Lower leg skin (tissue), 4 donors: ENCODE results near the gene HCST. TPM values are rescaled to one million over a fixed set of nuclear protein-coding genes. Genes with fewer than 3 reads are reported as not detected.
A peak's percentile ranks its signal among the peaks of the same experiment; 100 is the strongest.
"Not testable (repeated sequence)": the region's sequence is repeated elsewhere in the genome, so short reads cannot be mapped to it uniquely, and the experiment has no call there.

Experiments
- DNase-seq, 2 donors: peaks; one replicate each; pipeline ENCODE4 v3.0.0-alpha.2; 2019; ENCODE audit warnings: low spot score in 2 of 2
- H3K4me3 ChIP-seq: fragments of 200-600 bp; sonication (generic); 2 replicates; pipeline ENCODE4 v1.5.1; 2017; ENCODE audit warnings: mild to moderate bottlenecking, low read depth; ENCODE audit not compliant: poor library complexity, severe bottlenecking
- CTCF ChIP-seq, 3 donors: fragments of 450-650 bp; IDR thresholded peaks; one replicate each; pipeline ENCODE4 v1.5.1; 2016; ENCODE audit warnings: antibody characterized with exemption in 3 of 3, mild to moderate bottlenecking in 3 of 3, moderate library complexity in 2 of 3
- POLR2A ChIP-seq, 2 donors: fragments of 450-650 bp; IDR thresholded peaks; one replicate each; pipeline ENCODE4 v1.6.1; 2016 to 2017; ENCODE audit warnings: antibody characterized with exemption in 2 of 2, mild to moderate bottlenecking in 1 of 2, moderate library complexity in 1 of 2
- WGBS, 2 donors: methylation state at CpG; one replicate each; pipeline ENCODE4 v1.1.5; 2018; 5-methylcytosine and 5-hydroxymethylcytosine counted together
- intact Hi-C: fragments of 100-400 bp; cut with DNase I; formaldehyde crosslinking; loops from one replicate; pipeline ENCODE4 v1.15.0; 2023; ENCODE audit warnings: low total_unique reads
- total RNA-seq, 4 donors: library from RNA; depleted of rRNA; stranded (reverse); fragments of >200 nt; gene quantifications; one replicate each; pipeline ENCODE4 v1.1.0, GENCODE V29; 2016

HCST gene
- total RNA-seq, 4 donors from 2014 or later, result 0.79 to 8.4 (median 4.4) TPM; not detected in 1

DNA sequence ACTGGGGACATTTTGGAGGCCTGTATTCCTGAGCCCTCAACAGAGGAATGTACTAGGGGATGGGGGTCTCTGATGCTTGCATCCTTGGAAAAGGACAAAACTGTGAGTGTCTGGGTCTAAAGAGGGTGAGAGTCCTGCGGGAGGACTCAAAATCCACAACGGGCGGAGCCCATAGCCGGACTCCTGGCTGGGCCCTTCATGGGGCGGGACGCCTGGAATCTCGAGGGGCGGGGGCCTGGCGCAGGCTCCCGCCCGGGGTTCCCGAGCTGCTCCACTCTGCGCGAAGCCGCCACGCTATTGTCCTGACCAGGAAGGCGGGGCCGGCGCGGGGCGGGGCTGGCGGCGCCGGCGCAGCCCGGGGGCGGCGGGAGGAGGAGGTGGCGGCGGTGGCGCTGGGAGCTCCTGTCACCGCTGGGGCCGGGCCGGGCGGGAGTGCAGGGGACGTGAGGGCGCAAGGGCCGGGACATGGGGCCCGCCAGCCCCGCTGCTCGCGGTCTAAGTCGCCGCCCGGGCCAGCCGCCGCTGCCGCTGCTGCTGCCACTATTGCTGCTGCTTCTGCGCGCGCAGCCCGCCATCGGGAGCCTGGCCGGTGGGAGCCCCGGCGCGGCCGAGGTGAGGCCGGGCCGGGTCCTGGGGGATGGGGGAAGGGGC lies 34.0 kb upstream of the HCST start, which contains the start of gene APLP1:
Gene APLP1, plus strand, starts transcription at position 403 of the 651 bp plus-strand sequence. Its CDS starts 63 bp downstream, at position 466.
- TF ChIP-seq POLR2A (IDR thresholded peaks at IDR 0.05) (no peak), CTCF (IDR thresholded peaks at IDR 0.05) (no peak)
- peak in 1 of 2 donors; percentile 25 for DNase-seq
- intact Hi-C loops, result no loop called here
- 0 to 2% methylated on average over 13 to 43 of the region's 60 CpGs for WGBS, 2 donors
- no peak within 1 kb of the TSS for H3K4me3 ChIP-seq

DNA sequence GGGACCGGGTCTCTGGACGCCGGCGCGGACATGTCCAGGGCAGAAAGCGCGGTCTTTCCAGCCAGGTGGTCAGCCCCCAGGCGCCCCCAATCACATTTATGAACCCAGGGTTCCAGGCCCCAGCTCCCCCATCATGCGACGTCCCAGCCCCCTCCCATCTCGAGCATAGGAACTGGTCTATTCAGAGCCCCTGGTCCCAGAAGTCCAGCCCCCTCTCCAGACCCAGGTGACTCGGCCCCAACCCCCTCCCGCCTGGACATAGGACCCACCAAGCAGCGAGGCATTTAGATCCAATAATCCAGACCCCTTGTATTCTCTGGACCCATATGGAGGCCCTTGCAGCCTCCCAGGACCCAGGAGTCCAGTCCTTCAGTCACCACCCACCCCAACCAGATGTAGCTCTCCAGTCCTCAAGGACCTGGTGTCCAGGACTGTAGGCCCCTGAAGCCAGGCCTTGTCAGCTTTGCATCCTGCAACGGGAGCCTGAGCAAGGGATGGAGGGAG lies 33.5 kb upstream of the HCST start:
- intact Hi-C loops, result no loop called here
- no peak overlapping the region for H3K4me3 ChIP-seq
- DNase-seq, result no peak
- TF ChIP-seq CTCF (IDR thresholded peaks at IDR 0.05) (no peak), POLR2A (IDR thresholded peaks at IDR 0.05) (no peak)
- WGBS, 2 donors, result 4 to 8% methylated on average over 4 to 12 of the region's 15 CpGs

DNA sequence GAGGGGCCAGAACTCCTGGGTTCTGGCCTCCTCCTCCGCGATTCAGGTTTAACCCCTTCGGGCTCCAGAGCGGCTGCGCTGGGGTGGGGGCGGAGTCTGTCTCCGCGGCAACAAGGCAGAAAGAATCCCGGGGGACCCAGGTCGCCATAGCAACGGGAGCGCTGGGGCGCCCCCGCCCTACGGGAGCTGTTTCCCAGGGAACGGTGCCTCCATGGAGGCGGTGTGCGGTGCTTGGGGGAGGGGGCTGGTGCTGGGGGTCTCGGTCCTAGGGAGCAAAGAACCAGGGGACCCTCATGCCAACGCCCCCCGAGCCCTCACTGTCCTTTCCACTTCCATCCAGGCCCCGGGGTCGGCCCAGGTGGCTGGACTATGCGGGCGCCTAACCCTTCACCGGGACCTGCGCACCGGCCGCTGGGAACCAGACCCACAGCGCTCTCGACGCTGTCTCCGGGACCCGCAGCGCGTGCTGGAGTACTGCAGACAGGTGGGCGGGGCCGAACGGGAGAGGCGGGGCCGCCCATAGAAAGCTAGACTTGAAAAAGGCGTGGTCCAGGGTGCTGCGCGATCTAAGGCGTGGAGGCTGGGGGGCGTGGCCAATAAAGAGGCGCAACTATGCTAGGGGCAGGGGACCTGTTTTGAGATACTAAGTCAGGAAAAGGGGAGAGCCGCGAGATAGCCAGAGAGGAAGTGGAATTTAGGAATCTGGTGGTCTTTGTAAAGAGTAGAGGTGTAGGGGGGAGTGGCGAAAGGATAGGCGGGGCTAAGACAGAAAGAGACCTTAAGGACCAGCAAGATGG lies 32.8 kb upstream of the HCST start:
- TF ChIP-seq POLR2A (IDR thresholded peaks at IDR 0.05) (no peak), CTCF (IDR thresholded peaks at IDR 0.05) (no peak)
- DNase-seq, result peak in 1 of 2 donors; percentile 29
- no peak overlapping the region for H3K4me3 ChIP-seq
- intact Hi-C loops, result no loop called here
- WGBS, 2 donors, result 1 to 2% methylated on average over 41 to 44 of the region's 51 CpGs

DNA sequence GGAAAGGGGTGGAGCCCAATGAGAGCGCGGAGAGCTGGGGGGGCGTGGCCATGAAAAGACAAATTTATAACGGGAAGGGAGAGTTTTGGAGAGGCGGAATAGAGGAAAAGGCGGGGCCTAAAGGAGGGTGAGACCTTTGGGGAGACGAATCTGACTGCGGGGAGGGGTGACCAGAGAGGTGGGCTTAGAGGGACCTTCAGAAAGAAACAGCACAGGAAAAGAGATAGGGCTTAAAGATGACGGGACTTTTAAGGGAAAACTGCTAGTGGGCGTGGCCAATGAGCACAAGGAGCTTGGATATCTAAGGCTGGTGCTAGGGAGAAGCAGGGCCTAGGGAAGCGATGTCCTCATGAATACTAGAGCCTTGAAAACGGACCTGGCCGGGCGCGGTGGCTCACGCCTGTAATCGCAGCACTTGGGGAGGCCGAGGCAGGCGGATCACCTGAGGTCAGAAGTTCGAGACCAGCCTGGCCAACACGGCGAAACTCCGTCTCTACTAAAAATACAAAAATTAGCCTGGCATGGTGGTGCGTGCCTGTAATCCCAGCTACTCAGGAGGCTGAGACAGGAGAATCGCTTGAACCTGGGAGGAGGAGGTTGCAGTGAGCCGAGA lies 32.1 kb upstream of the HCST start:
- intact Hi-C loops, DNase-seq, H3K4me3 ChIP-seq: not testable (repeated sequence)
- WGBS, 2 donors, result 41 to 42% methylated on average over 26 of the region's 26 CpGs

DNA sequence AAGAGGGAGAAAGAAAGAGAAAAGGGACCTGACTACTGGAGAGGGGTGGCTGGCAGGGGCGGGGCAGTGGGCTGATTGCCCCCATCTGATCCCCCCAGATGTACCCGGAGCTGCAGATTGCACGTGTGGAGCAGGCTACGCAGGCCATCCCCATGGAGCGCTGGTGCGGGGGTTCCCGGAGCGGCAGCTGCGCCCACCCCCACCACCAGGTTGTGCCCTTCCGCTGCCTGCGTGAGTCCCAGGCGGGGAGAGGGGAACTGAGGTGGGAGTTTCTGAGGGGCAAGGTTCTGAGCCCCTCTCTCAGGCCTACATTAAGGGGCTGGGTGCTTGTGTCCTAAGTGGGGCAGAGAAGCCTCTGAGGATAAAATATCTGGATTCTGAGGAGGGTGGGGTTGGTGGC lies 31.5 kb upstream of the HCST start:
- no peak overlapping the region for H3K4me3 ChIP-seq
- DNase-seq, result no peak
- TF ChIP-seq POLR2A (IDR thresholded peaks at IDR 0.05) (no peak), CTCF (IDR thresholded peaks at IDR 0.05) (no peak)
- WGBS, 2 donors, result 76% methylated on average over 12 of the region's 12 CpGs
- intact Hi-C loops, result no loop called here

DNA sequence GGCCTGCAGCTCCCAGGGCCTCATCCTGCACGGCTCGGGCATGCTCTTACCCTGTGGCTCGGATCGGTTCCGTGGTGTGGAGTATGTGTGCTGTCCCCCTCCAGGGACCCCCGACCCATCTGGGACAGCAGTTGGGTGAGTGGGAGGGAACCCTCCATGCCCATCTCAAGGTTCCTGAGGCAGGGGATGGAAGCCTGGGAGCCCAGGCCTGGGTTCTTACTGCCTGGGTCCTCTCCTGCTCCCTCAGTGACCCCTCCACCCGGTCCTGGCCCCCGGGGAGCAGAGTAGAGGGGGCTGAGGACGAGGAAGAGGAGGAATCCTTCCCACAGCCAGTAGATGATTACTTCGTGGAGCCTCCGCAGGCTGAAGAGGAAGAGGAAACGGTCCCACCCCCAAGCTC lies 30.7 kb upstream of the HCST start:
- intact Hi-C loops, result no loop called here
- DNase-seq, result no peak
- 85 to 86% methylated on average over 12 of the region's 12 CpGs for WGBS, 2 donors
- TF ChIP-seq POLR2A (IDR thresholded peaks at IDR 0.05) (no peak), CTCF (IDR thresholded peaks at IDR 0.05) (no peak)
- no peak overlapping the region for H3K4me3 ChIP-seq
